ENCODE measurements around the gene RPL37.

DNA sequence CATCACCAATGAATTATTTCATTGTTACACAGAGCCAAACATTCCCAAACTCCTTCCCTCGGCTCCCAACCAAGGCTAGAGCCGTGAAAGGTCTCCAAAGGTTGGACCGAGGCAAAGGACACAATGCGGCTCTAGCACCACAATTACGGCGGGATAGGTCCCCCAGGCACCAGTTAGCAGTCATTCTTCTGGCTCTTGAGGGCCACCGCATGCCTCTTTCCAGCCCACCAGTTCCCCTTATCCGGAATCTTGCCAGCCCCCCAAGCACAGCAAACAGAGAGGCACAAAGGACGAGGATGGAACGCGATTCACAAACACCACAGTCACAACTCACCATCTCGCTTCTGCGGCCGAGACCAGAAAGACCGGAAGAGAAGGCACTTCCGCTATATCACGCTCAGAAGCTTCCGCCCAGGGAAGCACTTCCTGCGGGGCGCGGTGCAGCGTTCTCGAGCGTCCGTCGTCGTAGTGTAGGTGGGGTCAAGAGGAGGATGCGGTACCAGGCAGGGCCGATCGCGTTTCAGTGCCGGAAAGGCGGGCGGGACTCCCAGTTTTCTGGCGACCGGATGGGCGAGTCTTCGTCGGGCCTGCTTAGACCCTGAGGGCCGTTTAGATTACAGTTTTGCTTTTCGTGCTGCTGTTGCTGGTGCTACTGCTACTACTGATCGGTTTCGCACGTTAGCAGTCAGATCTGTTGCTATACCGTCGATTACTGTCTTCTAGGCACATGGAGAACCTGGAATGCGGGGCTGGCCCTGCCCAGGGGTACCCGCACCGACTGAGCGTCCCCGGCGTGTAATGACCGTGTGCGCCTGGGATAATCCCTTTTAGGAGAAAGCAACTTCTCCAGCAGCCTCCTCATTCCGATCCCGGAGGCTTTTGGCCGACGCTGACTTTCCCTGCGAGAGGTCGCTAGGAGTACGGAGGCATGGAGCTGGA is at the start of gene RPL37:
- TF ChIP-seq POLR2A (IDR thresholded peaks at IDR 0.05; ENCODE audit: low read length) (peak; percentile 99), GATA1 (IDR thresholded peaks at IDR 0.05; ENCODE audit: low read depth, low read length) (no peak)

All from erythroblast (primary cell).